ENCODE results near the gene HHIPL1.
A peak's percentile ranks its signal among the peaks of the same experiment; 100 is the strongest.

The HHIPL1 gene

GRCh38 chr14:99675382-99675835 lies 30.5 kb downstream of the HHIPL1 start:
- peaks cover 21% of the 10 kb centered on the region for H3K9me3 Mint-ChIP-seq
- intact Hi-C loops (cut with micrococcal nuclease): no loop called here
- peaks cover 17% of the 10 kb centered on the region for H3K4me1 Mint-ChIP-seq (ENCODE audit: low read depth)
- no peak overlapping the region for H3K27ac Mint-ChIP-seq
- H3K4me3 Mint-ChIP-seq: no peak overlapping the region
- H3K27me3 Mint-ChIP-seq: peaks cover 44% of the 10 kb centered on the region
- H3K36me3 Mint-ChIP-seq (ENCODE audit: low read depth): no peaks in the 10 kb centered on the region

GRCh38 chr14:99675951-99676350 lies 31.0 kb downstream of the HHIPL1 start:
- Mint-ChIP-seq H3K27me3 (peaks cover 43% of the 10 kb centered on the region), H3K4me1 (ENCODE audit: low read depth) (peaks cover 17% of the 10 kb centered on the region), H3K36me3 (ENCODE audit: low read depth) (no peaks in the 10 kb centered on the region), H3K27ac (no peak overlapping the region), H3K9me3 (peaks cover 21% of the 10 kb centered on the region), H3K4me3 (no peak overlapping the region)
- intact Hi-C loops (cut with micrococcal nuclease): no loop called here

- Mint-ChIP-seq H3K27ac (no peak overlapping the region), H3K27me3 (peaks cover 45% of the 10 kb centered on the region), H3K36me3 (ENCODE audit: low read depth) (no peaks in the 10 kb centered on the region), H3K9me3 (peaks cover 21% of the 10 kb centered on the region), H3K4me3 (no peak overlapping the region), H3K4me1 (ENCODE audit: low read depth) (peaks cover 15% of the 10 kb centered on the region)
- intact Hi-C loops (cut with micrococcal nuclease): no loop called here
These were observed 31.7 kb downstream of the HHIPL1 start for GRCh38 chr14:99676657-99677056.

GRCh38 chr14:99677231-99678140 lies 32.6 kb downstream of the HHIPL1 start:
- peaks cover 21% of the 10 kb centered on the region for H3K9me3 Mint-ChIP-seq
- H3K4me1 Mint-ChIP-seq (ENCODE audit: low read depth): peaks cover 8% of the 10 kb centered on the region
- H3K36me3 Mint-ChIP-seq (ENCODE audit: low read depth): no peaks in the 10 kb centered on the region
- H3K27me3 Mint-ChIP-seq: peaks cover 48% of the 10 kb centered on the region
- no peak overlapping the region for H3K27ac Mint-ChIP-seq
- no peak overlapping the region for H3K4me3 Mint-ChIP-seq
- intact Hi-C loops (cut with micrococcal nuclease): no loop called here

GRCh38 chr14:99678198-99678597 lies 33.3 kb downstream of the HHIPL1 start:
- H3K27ac Mint-ChIP-seq: no peak overlapping the region
- intact Hi-C loops (cut with micrococcal nuclease): no loop called here
- peaks cover 55% of the 10 kb centered on the region for H3K27me3 Mint-ChIP-seq

GRCh38 chr14:99679111-99679510 lies 34.2 kb downstream of the HHIPL1 start:
- H3K4me1 Mint-ChIP-seq (ENCODE audit: low read depth): peaks cover 14% of the 10 kb centered on the region

More at GRCh38 chr14:99678198-99678597, 33.3 kb downstream of the HHIPL1 start:
- H3K4me1 Mint-ChIP-seq (ENCODE audit: low read depth): peaks cover 9% of the 10 kb centered on the region
- peaks cover 21% of the 10 kb centered on the region for H3K9me3 Mint-ChIP-seq
- H3K36me3 Mint-ChIP-seq (ENCODE audit: low read depth): no peaks in the 10 kb centered on the region
- H3K4me3 Mint-ChIP-seq: no peak overlapping the region

GRCh38 chr14:99679543-99679942 lies 34.6 kb downstream of the HHIPL1 start:
- H3K9me3 Mint-ChIP-seq: peaks cover 21% of the 10 kb centered on the region
- no peak overlapping the region for H3K4me3 Mint-ChIP-seq
- H3K4me1 Mint-ChIP-seq (ENCODE audit: low read depth): peaks cover 14% of the 10 kb centered on the region
- no peaks in the 10 kb centered on the region for H3K36me3 Mint-ChIP-seq (ENCODE audit: low read depth)
- intact Hi-C loops (cut with micrococcal nuclease): no loop called here
- H3K27ac Mint-ChIP-seq: no peak overlapping the region
- peaks cover 51% of the 10 kb centered on the region for H3K27me3 Mint-ChIP-seq

More at GRCh38 chr14:99679111-99679510, 34.2 kb downstream of the HHIPL1 start:
- Mint-ChIP-seq H3K27ac (no peak overlapping the region), H3K27me3 (peaks cover 55% of the 10 kb centered on the region), H3K36me3 (ENCODE audit: low read depth) (no peaks in the 10 kb centered on the region), H3K9me3 (peaks cover 21% of the 10 kb centered on the region), H3K4me3 (no peak overlapping the region)
- intact Hi-C loops (cut with micrococcal nuclease): no loop called here

GRCh38 chr14:99679996-99680395 lies 35.1 kb downstream of the HHIPL1 start:
- Mint-ChIP-seq H3K4me1 (ENCODE audit: low read depth) (peaks cover 14% of the 10 kb centered on the region), H3K36me3 (ENCODE audit: low read depth) (no peaks in the 10 kb centered on the region), H3K9me3 (peaks cover 21% of the 10 kb centered on the region), H3K27me3 (peaks cover 52% of the 10 kb centered on the region), H3K4me3 (no peak overlapping the region), H3K27ac (no peak overlapping the region)
- intact Hi-C loops (cut with micrococcal nuclease): no loop called here

- Mint-ChIP-seq H3K4me3 (no peak overlapping the region), H3K36me3 (ENCODE audit: low read depth) (no peaks in the 10 kb centered on the region), H3K9me3 (peaks cover 21% of the 10 kb centered on the region), H3K27ac (no peak overlapping the region), H3K4me1 (ENCODE audit: low read depth) (peaks cover 14% of the 10 kb centered on the region), H3K27me3 (peaks cover 53% of the 10 kb centered on the region)
- intact Hi-C loops (cut with micrococcal nuclease): no loop called here
These were observed 36.3 kb downstream of the HHIPL1 start for GRCh38 chr14:99681101-99681831.

- H3K27me3 Mint-ChIP-seq: peaks cover 53% of the 10 kb centered on the region
- peaks cover 21% of the 10 kb centered on the region for H3K9me3 Mint-ChIP-seq
- H3K4me3 Mint-ChIP-seq: no peak overlapping the region
- intact Hi-C loops (cut with micrococcal nuclease): loop anchor here (1.0 to 2.0 kb wide), 2 partner anchors 201 to 204 kb away; partner anchors contain the start of genes CCNK and SETD3
- H3K4me1 Mint-ChIP-seq (ENCODE audit: low read depth): peaks cover 14% of the 10 kb centered on the region
- H3K36me3 Mint-ChIP-seq (ENCODE audit: low read depth): no peaks in the 10 kb centered on the region
- H3K27ac Mint-ChIP-seq: no peak overlapping the region
These were observed 36.9 kb downstream of the HHIPL1 start for GRCh38 chr14:99681832-99682148.

GRCh38 chr14:99682809-99683618 lies 38.1 kb downstream of the HHIPL1 start:
- intact Hi-C loops (cut with micrococcal nuclease): loop anchor here (1.0 to 2.0 kb wide), 2 partner anchors 202 kb away; partner anchors contain the start of genes CCNK and SETD3
- peaks cover 55% of the 10 kb centered on the region for H3K27me3 Mint-ChIP-seq
- no peaks in the 10 kb centered on the region for H3K36me3 Mint-ChIP-seq (ENCODE audit: low read depth)
- peak overlapping the region; percentile 89 for H3K4me3 Mint-ChIP-seq
- H3K4me1 Mint-ChIP-seq (ENCODE audit: low read depth): peaks cover 14% of the 10 kb centered on the region
- peaks cover 15% of the 10 kb centered on the region for H3K9me3 Mint-ChIP-seq
- H3K27ac Mint-ChIP-seq: peak overlapping the region; percentile 83

- H3K9me3 Mint-ChIP-seq: peaks cover 7% of the 10 kb centered on the region
- H3K36me3 Mint-ChIP-seq (ENCODE audit: low read depth): no peaks in the 10 kb centered on the region
- H3K27me3 Mint-ChIP-seq: peaks cover 63% of the 10 kb centered on the region
- peaks cover 18% of the 10 kb centered on the region for H3K4me1 Mint-ChIP-seq (ENCODE audit: low read depth)
- peak within 1 kb of the TSS; percentile 83 for H3K27ac Mint-ChIP-seq
- peak within 1 kb of the TSS; percentile 89 for H3K4me3 Mint-ChIP-seq
- intact Hi-C loops (cut with micrococcal nuclease): loop anchor here (2.0 kb wide), 1 partner anchor 203 kb away; the partner anchor contains the start of genes CCNK and SETD3
These were observed 38.9 kb downstream of the HHIPL1 start, which contains the start of gene CYP46A1 for GRCh38 chr14:99683619-99684409. CYP46A1 (plus strand) TSS chr14:99684298; CDS start chr14:99684418, 120 bp downstream.
